ENCODE measurements around the gene TUBB4A.

DNA sequence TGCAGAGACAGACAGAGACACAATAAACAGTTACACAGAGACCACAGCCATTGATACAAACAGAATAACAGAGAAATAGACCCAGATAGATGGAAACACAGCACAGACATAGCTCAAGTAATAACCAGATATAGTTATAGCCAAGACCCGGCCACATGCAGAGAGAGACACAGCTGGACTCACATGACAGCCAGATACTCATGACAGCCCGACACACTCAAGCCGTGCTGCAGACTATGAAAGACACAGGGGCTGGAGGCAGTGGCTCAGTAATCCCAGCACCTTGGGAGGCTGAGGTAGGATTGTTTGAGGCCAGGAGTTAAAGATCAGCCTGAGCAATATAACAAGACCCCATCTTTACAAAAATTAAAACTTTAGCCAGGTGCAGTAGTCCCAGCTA, 18.9 kb downstream of the TUBB4A start:
- TF ChIP-seq PTRF (tag; IDR thresholded peaks at IDR 0.05) (no peak), TBP (optimal IDR thresholded peaks at IDR 0.05; ENCODE audit: low read depth, low read length) (no peak), EZH2 (IDR thresholded peaks at IDR 0.05; ENCODE audit: borderline replicate concordance, low read depth, low read length) (no peak), RFX7 (CRISPR knock-in tag; IDR thresholded peaks at IDR 0.05) (no peak), ZBTB1 (CRISPR knock-in tag; IDR thresholded peaks at IDR 0.05; ENCODE audit: borderline replicate concordance, low read depth) (no peak), TOE1 (IDR thresholded peaks at IDR 0.05; ENCODE audit: borderline replicate concordance) (no peak), TOE1 (CRISPR knock-in tag; IDR thresholded peaks at IDR 0.05; ENCODE audit: borderline replicate concordance, low read depth) (no peak), KLF16 (IDR thresholded peaks at IDR 0.05) (no peak), TAF15 (IDR thresholded peaks at IDR 0.05; ENCODE audit: low read depth, low read length) (no peak)
- TF ChIP-seq, protein P1, sequence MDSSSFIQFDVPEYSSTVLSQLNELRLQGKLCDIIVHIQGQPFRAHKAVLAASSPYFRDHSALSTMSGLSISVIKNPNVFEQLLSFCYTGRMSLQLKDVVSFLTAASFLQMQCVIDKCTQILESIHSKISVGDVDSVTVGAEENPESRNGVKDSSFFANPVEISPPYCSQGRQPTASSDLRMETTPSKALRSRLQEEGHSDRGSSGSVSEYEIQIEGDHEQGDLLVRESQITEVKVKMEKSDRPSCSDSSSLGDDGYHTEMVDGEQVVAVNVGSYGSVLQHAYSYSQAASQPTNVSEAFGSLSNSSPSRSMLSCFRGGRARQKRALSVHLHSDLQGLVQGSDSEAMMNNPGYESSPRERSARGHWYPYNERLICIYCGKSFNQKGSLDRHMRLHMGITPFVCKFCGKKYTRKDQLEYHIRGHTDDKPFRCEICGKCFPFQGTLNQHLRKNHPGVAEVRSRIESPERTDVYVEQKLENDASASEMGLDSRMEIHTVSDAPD (CRISPR knock-in tag; IDR thresholded peaks at IDR 0.05), result no peak
- TF ChIP-seq, protein P2, sequence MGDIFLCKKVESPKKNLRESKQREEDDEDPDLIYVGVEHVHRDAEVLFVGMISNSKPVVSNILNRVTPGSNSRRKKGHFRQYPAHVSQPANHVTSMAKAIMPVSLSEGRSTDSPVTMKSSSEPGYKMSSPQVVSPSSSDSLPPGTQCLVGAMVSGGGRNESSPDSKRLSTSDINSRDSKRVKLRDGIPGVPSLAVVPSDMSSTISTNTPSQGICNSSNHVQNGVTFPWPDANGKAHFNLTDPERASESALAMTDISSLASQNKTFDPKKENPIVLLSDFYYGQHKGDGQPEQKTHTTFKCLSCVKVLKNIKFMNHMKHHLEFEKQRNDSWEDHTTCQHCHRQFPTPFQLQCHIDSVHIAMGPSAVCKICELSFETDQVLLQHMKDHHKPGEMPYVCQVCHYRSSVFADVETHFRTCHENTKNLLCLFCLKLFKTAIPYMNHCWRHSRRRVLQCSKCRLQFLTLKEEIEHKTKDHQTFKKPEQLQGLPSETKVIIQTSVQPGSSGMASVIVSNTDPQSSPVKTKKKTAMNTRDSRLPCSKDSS (IDR thresholded peaks at IDR 0.05; ENCODE audit: low read depth, partially characterized antibody), result no peak
- TF ChIP-seq, protein P3, sequence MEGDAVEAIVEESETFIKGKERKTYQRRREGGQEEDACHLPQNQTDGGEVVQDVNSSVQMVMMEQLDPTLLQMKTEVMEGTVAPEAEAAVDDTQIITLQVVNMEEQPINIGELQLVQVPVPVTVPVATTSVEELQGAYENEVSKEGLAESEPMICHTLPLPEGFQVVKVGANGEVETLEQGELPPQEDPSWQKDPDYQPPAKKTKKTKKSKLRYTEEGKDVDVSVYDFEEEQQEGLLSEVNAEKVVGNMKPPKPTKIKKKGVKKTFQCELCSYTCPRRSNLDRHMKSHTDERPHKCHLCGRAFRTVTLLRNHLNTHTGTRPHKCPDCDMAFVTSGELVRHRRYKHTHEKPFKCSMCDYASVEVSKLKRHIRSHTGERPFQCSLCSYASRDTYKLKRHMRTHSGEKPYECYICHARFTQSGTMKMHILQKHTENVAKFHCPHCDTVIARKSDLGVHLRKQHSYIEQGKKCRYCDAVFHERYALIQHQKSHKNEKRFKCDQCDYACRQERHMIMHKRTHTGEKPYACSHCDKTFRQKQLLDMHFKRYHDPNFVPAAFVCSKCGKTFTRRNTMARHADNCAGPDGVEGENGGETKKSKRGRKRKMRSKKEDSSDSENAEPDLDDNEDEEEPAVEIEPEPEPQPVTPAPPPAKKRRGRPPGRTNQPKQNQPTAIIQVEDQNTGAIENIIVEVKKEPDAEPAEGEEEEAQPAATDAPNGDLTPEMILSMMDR (IDR thresholded peaks at IDR 0.05 in 2 of 3, conservative IDR thresholded peaks at IDR 0.05 in 1 of 3; ENCODE audit: insufficient read depth in 2 of 3, low read depth in 1 of 3, low read length in 3 of 3), result no peak
- TF ChIP-seq, protein P4, sequence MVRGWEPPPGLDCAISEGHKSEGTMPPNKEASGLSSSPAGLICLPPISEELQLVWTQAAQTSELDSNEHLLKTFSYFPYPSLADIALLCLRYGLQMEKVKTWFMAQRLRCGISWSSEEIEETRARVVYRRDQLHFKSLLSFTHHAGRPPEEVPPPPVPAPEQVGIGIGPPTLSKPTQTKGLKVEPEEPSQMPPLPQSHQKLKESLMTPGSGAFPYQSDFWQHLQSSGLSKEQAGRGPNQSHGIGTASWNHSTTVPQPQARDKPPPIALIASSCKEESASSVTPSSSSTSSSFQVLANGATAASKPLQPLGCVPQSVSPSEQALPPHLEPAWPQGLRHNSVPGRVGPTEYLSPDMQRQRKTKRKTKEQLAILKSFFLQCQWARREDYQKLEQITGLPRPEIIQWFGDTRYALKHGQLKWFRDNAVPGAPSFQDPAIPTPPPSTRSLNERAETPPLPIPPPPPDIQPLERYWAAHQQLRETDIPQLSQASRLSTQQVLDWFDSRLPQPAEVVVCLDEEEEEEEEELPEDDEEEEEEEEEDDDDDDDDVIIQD (CRISPR knock-in tag; IDR thresholded peaks at IDR 0.05), result no peak
